ENCODE results near the gene SEC22C. TPM values are rescaled to one million over a fixed set of nuclear protein-coding genes. Genes with fewer than 3 reads are reported as not detected.

Gene SEC22C
- total and polyA plus RNA-seq, 11 donors, result 17.4 to 40.5 (median 28.9) TPM

GRCh38 chr3:42505849-42506410 lies 75.8 kb downstream of the SEC22C start:
- ATAC-seq (no peak), DNase-seq (peak in 1 of 5 donors; percentile 6)
- H3K36me3 ChIP-seq, result no peaks in the 10 kb centered on the region
- H3K27ac ChIP-seq, result no peak overlapping the region
- WGBS, 4 donors, result 89 to 92% (median 91%) methylated on average over 4 of the region's 4 CpGs
- H3K27me3 ChIP-seq, result peaks cover 0 to 17% (median 8%) of the 10 kb centered on the region in 9 donors
- TF ChIP-seq POLR2A (IDR thresholded peaks at IDR 0.05), result no peak
- TF ChIP-seq, protein P1, sequence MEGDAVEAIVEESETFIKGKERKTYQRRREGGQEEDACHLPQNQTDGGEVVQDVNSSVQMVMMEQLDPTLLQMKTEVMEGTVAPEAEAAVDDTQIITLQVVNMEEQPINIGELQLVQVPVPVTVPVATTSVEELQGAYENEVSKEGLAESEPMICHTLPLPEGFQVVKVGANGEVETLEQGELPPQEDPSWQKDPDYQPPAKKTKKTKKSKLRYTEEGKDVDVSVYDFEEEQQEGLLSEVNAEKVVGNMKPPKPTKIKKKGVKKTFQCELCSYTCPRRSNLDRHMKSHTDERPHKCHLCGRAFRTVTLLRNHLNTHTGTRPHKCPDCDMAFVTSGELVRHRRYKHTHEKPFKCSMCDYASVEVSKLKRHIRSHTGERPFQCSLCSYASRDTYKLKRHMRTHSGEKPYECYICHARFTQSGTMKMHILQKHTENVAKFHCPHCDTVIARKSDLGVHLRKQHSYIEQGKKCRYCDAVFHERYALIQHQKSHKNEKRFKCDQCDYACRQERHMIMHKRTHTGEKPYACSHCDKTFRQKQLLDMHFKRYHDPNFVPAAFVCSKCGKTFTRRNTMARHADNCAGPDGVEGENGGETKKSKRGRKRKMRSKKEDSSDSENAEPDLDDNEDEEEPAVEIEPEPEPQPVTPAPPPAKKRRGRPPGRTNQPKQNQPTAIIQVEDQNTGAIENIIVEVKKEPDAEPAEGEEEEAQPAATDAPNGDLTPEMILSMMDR (IDR thresholded peaks at IDR 0.05), result no peak
- H3K4me3 ChIP-seq, result no peak overlapping the region
- H3K4me1 ChIP-seq, result peaks cover 0 to 40% (median 16%) of the 10 kb centered on the region in 12 donors
- intact Hi-C loops (cut with DNase I), result loop anchor here in 1 of 10 donors (10.0 kb wide), 1 partner anchor 249 kb away; no protein-coding TSS in a partner anchor
- H3K9me3 ChIP-seq, result no peaks in the 10 kb centered on the region

- ATAC-seq (no peak), DNase-seq (peak in 1 of 5 donors; percentile 13)
- intact Hi-C loops (cut with DNase I), result loop anchor here in 1 of 10 donors (10.0 kb wide), 1 partner anchor 250 kb away; no protein-coding TSS in a partner anchor
- Histone ChIP-seq H3K27me3 (peaks cover 0 to 21% (median 8%) of the 10 kb centered on the region in 9 donors), H3K4me1 (peaks cover 0 to 34% (median 12%) of the 10 kb centered on the region in 12 donors), H3K4me3 (no peak overlapping the region), H3K9me3 (no peaks in the 10 kb centered on the region), H3K36me3 (no peaks in the 10 kb centered on the region), H3K27ac (peak overlapping the region in 1 of 12 donors; percentile 37)
- no peak for TF ChIP-seq POLR2A (IDR thresholded peaks at IDR 0.05)
- TF ChIP-seq, protein P1 (IDR thresholded peaks at IDR 0.05), result no peak
- 85 to 97% (median 95%) methylated on average over 5 to 6 of the region's 6 CpGs for WGBS, 4 donors
Measured at GRCh38 chr3:42505128-42505848, 76.5 kb downstream of the SEC22C start.

GRCh38 chr3:42504334-42505127 lies 77.2 kb downstream of the SEC22C start:
- WGBS, 4 donors, result 74 to 84% (median 78%) methylated on average over 10 of the region's 10 CpGs
- Histone ChIP-seq H3K4me3 (no peak overlapping the region), H3K4me1 (peaks cover 0 to 33% (median 12%) of the 10 kb centered on the region in 12 donors), H3K9me3 (no peaks in the 10 kb centered on the region), H3K36me3 (no peaks in the 10 kb centered on the region), H3K27me3 (peaks cover 0 to 27% (median 8%) of the 10 kb centered on the region in 9 donors), H3K27ac (peak overlapping the region in 1 of 12 donors; percentile 37)
- TF ChIP-seq, protein P1 (IDR thresholded peaks at IDR 0.05), result no peak
- no peak for TF ChIP-seq POLR2A (IDR thresholded peaks at IDR 0.05)
- ATAC-seq, result no peak
- peak in 2 of 5 donors; percentile 5 to 11 for DNase-seq
- intact Hi-C loops (cut with DNase I), result loop anchor here in 8 of 10 donors (5.0 to 10.0 kb wide), 4 partner anchors 33 to 250 kb away; no protein-coding TSS in a partner anchor

All from heart left ventricle (tissue), 16 donors.